Testis (tissue), 2 donors: Measurements from ENCODE around the gene SSPN.

ENCODE experiments used
- POLR2A ChIP-seq: fragments of 450-650 bp; IDR thresholded peaks from one replicate; pipeline ENCODE4 v1.6.1; 2017; ENCODE audit warnings: antibody characterized with exemption, mild to moderate bottlenecking, moderate library complexity
- TF ChIP-seq, protein P1 (sequence below), 3 experiments: fragments of 450-650 bp in 2 of 3; fragments of 200-600 bp in 1 of 3; sonication (generic) in 1 of 3; IDR thresholded peaks; one replicate each; pipeline ENCODE4 v1.5.1; 2016 to 2019; ENCODE audit warnings: antibody characterized with exemption in 3 of 3, mild to moderate bottlenecking in 2 of 3, moderate library complexity in 1 of 3

DNA sequence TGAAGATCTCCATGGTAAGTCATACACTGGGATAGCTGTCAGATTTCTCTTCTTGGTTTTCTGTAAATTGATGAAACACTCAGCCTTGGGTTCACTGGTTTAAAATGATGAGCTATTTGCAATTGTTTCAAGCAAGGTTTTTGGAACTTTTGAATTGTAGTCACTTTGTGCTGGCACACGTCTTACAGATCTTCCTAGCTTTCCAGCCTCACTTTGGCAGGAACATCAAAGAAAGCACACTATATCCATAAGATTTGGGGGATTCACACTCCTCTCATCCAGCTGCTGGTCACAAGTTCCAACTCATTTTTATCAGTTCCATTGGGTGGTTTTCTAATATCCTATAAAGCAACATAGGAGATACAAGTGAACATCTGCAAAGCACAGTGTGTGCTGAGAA, 16.0 kb downstream of the SSPN start:
- TF ChIP-seq POLR2A: no peak
- TF ChIP-seq, protein P1, sequence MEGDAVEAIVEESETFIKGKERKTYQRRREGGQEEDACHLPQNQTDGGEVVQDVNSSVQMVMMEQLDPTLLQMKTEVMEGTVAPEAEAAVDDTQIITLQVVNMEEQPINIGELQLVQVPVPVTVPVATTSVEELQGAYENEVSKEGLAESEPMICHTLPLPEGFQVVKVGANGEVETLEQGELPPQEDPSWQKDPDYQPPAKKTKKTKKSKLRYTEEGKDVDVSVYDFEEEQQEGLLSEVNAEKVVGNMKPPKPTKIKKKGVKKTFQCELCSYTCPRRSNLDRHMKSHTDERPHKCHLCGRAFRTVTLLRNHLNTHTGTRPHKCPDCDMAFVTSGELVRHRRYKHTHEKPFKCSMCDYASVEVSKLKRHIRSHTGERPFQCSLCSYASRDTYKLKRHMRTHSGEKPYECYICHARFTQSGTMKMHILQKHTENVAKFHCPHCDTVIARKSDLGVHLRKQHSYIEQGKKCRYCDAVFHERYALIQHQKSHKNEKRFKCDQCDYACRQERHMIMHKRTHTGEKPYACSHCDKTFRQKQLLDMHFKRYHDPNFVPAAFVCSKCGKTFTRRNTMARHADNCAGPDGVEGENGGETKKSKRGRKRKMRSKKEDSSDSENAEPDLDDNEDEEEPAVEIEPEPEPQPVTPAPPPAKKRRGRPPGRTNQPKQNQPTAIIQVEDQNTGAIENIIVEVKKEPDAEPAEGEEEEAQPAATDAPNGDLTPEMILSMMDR (IDR thresholded peaks at IDR 0.05): no peak
